Activated CD4-positive, alpha-beta memory T cell treated with anti-CD3 and anti-CD28 coated beads, Interleukin-2, amount 10 ng/mL, durations not matched to agents 7 days and 5 days (primary cell): ENCODE results near the gene UNC45A. TPM values are rescaled to one million over a fixed set of nuclear protein-coding genes. Genes with fewer than 3 reads are reported as not detected.

Experiments used
- CTCF ChIA-PET: fragments of 350-600 bp; sonication (Branson Sonifier 250); formaldehyde crosslinking; loops from one replicate; lab custom pipeline; 2021; ENCODE audit warnings: antibody characterized with exemption, inconsistent platforms; lab: Charles Lee
- POLR2A ChIA-PET: fragments of 350-600 bp; sonication (Branson Sonifier 250); formaldehyde crosslinking; loops from one replicate; lab custom pipeline; 2021; ENCODE audit warnings: antibody characterized with exemption; lab: Charles Lee
- DNase-seq: peaks from one replicate; pipeline ENCODE4 v3.0.0-alpha.2; 2020
- H3K27ac Mint-ChIP-seq: one replicate; pipeline ENCODE4 v1.8.0; 2021; ENCODE audit warnings: mild to moderate bottlenecking, mixed read lengths
- H3K27me3 Mint-ChIP-seq: one replicate; pipeline ENCODE4 v1.8.0; 2021; ENCODE audit warnings: mixed read lengths
- H3K36me3 Mint-ChIP-seq: one replicate; pipeline ENCODE4 v1.8.0; 2021; ENCODE audit warnings: low read depth, mixed read lengths
- H3K4me1 Mint-ChIP-seq: one replicate; pipeline ENCODE4 v1.8.0; 2021; ENCODE audit warnings: mixed read lengths
- H3K4me3 Mint-ChIP-seq: one replicate; pipeline ENCODE4 v1.8.0; 2021; ENCODE audit warnings: mild to moderate bottlenecking, mixed read lengths
- H3K9me3 Mint-ChIP-seq: one replicate; pipeline ENCODE4 v1.8.0; 2021; ENCODE audit warnings: mixed read lengths
- total RNA-seq, 2 experiments: library from RNA; stranded (reverse); gene quantifications; one replicate each; pipeline ENCODE4 v1.2.3, GENCODE V29; 2021

Gene UNC45A
- total RNA-seq, 2 experiments from 2014 or later = 71.3 to 75.2 TPM

GRCh38 chr15:90986790-90987507 lies 51.9 kb downstream of the UNC45A start:
- ChIA-PET POLR2A (interaction anchor here (0.8 to 11.0 kb wide), 5 partner anchors 20 to 285 kb away, joined by 3 to 83 read pairs (median 7); partner anchors contain the start of genes RCCD1 and UNC45A), CTCF (interaction anchor here (0.9 to 2.5 kb wide), 6 partner anchors 8 to 63 kb away, joined by 3 to 16 read pairs (median 6); partner anchors contain the start of gene HDDC3)
- no peak for DNase-seq
- peak overlapping the region; percentile 61 for H3K27ac Mint-ChIP-seq
- peaks cover 56% of the 10 kb centered on the region for H3K36me3 Mint-ChIP-seq
- no peaks in the 10 kb centered on the region for H3K9me3 Mint-ChIP-seq
- peaks cover 69% of the 10 kb centered on the region for H3K4me1 Mint-ChIP-seq
- H3K27me3 Mint-ChIP-seq = no peaks in the 10 kb centered on the region
- H3K4me3 Mint-ChIP-seq = no peak overlapping the region

- Mint-ChIP-seq H3K27me3 (no peaks in the 10 kb centered on the region), H3K9me3 (no peaks in the 10 kb centered on the region), H3K27ac (peak overlapping the region; percentile 45), H3K4me3 (no peak overlapping the region), H3K4me1 (peaks cover 69% of the 10 kb centered on the region), H3K36me3 (peaks cover 56% of the 10 kb centered on the region)
- DNase-seq = no peak
- POLR2A ChIA-PET = interaction anchor here (0.8 to 1.9 kb wide), 4 partner anchors 8 to 284 kb away, joined by 3 to 7 read pairs (median 4); partner anchors contain the start of gene UNC45A
- CTCF ChIA-PET = interaction anchor here (0.9 to 2.5 kb wide), 6 partner anchors 8 to 62 kb away, joined by 3 to 16 read pairs (median 6); partner anchors contain the start of gene HDDC3
These were observed 52.6 kb downstream of the UNC45A start for GRCh38 chr15:90987561-90988141.

GRCh38 chr15:90988296-90988695 lies 53.2 kb downstream of the UNC45A start:
- H3K27me3 Mint-ChIP-seq = no peaks in the 10 kb centered on the region
- no peak for DNase-seq
- H3K36me3 Mint-ChIP-seq = peaks cover 53% of the 10 kb centered on the region
- peak overlapping the region; percentile 32 for H3K4me3 Mint-ChIP-seq
- peak overlapping the region; percentile 52 for H3K27ac Mint-ChIP-seq
- H3K4me1 Mint-ChIP-seq = peaks cover 67% of the 10 kb centered on the region
- H3K9me3 Mint-ChIP-seq = no peaks in the 10 kb centered on the region
- CTCF ChIA-PET = interaction anchor here (0.9 to 2.5 kb wide), 4 partner anchors 11 to 55 kb away, joined by 3 to 16 read pairs (median 10); partner anchors contain the start of gene HDDC3
- POLR2A ChIA-PET = interaction anchor here (1.1 kb wide), 1 partner anchor 9 kb away, joined by 4 read pairs; no protein-coding TSS in a partner anchor

GRCh38 chr15:90989040-90989768 lies 54.1 kb downstream of the UNC45A start:
- H3K4me3 Mint-ChIP-seq = peak overlapping the region; percentile 32
- ChIA-PET CTCF (interaction anchor here (0.9 to 1.5 kb wide), 2 partner anchors 33 to 44 kb away, joined by 3 read pairs; partner anchors contain the start of gene VPS33B), POLR2A (interaction anchor here (1.1 kb wide), 1 partner anchor 10 kb away, joined by 4 read pairs; no protein-coding TSS in a partner anchor)
- H3K4me1 Mint-ChIP-seq = peaks cover 61% of the 10 kb centered on the region
- no peaks in the 10 kb centered on the region for H3K9me3 Mint-ChIP-seq
- H3K27me3 Mint-ChIP-seq = no peaks in the 10 kb centered on the region
- peaks cover 48% of the 10 kb centered on the region for H3K36me3 Mint-ChIP-seq
- H3K27ac Mint-ChIP-seq = peak overlapping the region; percentile 52
- no peak for DNase-seq

- Mint-ChIP-seq H3K4me1 (peaks cover 61% of the 10 kb centered on the region), H3K27me3 (no peaks in the 10 kb centered on the region), H3K4me3 (no peak overlapping the region), H3K27ac (no peak overlapping the region), H3K36me3 (peaks cover 47% of the 10 kb centered on the region), H3K9me3 (no peaks in the 10 kb centered on the region)
- ChIA-PET POLR2A (interaction anchor here (1.1 kb wide), 1 partner anchor 55 kb away, joined by 3 read pairs; the partner anchor contains the start of gene UNC45A), CTCF (interaction anchor here (1.0 to 1.5 kb wide), 2 partner anchors 32 to 43 kb away, joined by 3 read pairs; partner anchors contain the start of gene VPS33B)
- DNase-seq = no peak
These were observed 55.4 kb downstream of the UNC45A start for GRCh38 chr15:90990446-90990845.

GRCh38 chr15:90991587-90992285 lies 56.7 kb downstream of the UNC45A start:
- H3K4me3 Mint-ChIP-seq = peak overlapping the region; percentile 3
- H3K4me1 Mint-ChIP-seq = peaks cover 60% of the 10 kb centered on the region
- CTCF ChIA-PET = no interaction called here
- no peaks in the 10 kb centered on the region for H3K27me3 Mint-ChIP-seq
- no peak for DNase-seq
- no peaks in the 10 kb centered on the region for H3K9me3 Mint-ChIP-seq
- POLR2A ChIA-PET = no interaction called here
- no peak overlapping the region for H3K27ac Mint-ChIP-seq
- peaks cover 40% of the 10 kb centered on the region for H3K36me3 Mint-ChIP-seq

GRCh38 chr15:90994059-90994416 lies 59.0 kb downstream of the UNC45A start:
- no peaks in the 10 kb centered on the region for H3K27me3 Mint-ChIP-seq
- ChIA-PET CTCF (interaction anchor here (1.0 to 2.9 kb wide), 5 partner anchors 17 to 62 kb away, joined by 3 to 13 read pairs (median 4); partner anchors contain the start of genes HDDC3 and UNC45A), POLR2A (interaction anchor here (0.7 to 3.1 kb wide), 16 partner anchors 8 to 756 kb away, joined by 3 to 31 read pairs (median 4); partner anchors contain the start of genes HDDC3, RCCD1 and VPS33B)
- peaks cover 44% of the 10 kb centered on the region for H3K4me1 Mint-ChIP-seq
- peak overlapping the region; percentile 100 for H3K27ac Mint-ChIP-seq
- H3K4me3 Mint-ChIP-seq = peak overlapping the region; percentile 100
- no peaks in the 10 kb centered on the region for H3K9me3 Mint-ChIP-seq
- H3K36me3 Mint-ChIP-seq = peaks cover 49% of the 10 kb centered on the region
- no peak for DNase-seq

- Mint-ChIP-seq H3K36me3 (peaks cover 54% of the 10 kb centered on the region), H3K27me3 (no peaks in the 10 kb centered on the region), H3K9me3 (no peaks in the 10 kb centered on the region), H3K4me1 (peaks cover 40% of the 10 kb centered on the region), H3K27ac (peak within 1 kb of the TSS; percentile 100), H3K4me3 (peak within 1 kb of the TSS; percentile 100)
- ChIA-PET POLR2A (interaction anchor here (0.7 to 3.1 kb wide), 16 partner anchors 9 to 757 kb away, joined by 3 to 31 read pairs (median 4); partner anchors contain the start of genes BLM, RCCD1, UNC45A and VPS33B), CTCF (interaction anchor here (0.6 to 2.9 kb wide), 6 partner anchors 18 to 255 kb away, joined by 3 to 13 read pairs (median 4); partner anchors contain the start of genes HDDC3 and UNC45A)
- DNase-seq = peak; percentile 98
These were observed 59.6 kb downstream of the UNC45A start, which contains the start of gene PRC1 for GRCh38 chr15:90994417-90995311. Gene PRC1 (minus strand): TSS chr15:90994535. CDS start chr15:90994417, 118 bp downstream.

- ChIA-PET POLR2A (no interaction called here), CTCF (no interaction called here)
- no peak overlapping the region for H3K4me3 Mint-ChIP-seq
- no peak for DNase-seq
- H3K4me1 Mint-ChIP-seq = peaks cover 16% of the 10 kb centered on the region
- no peaks in the 10 kb centered on the region for H3K27me3 Mint-ChIP-seq
- H3K9me3 Mint-ChIP-seq = no peaks in the 10 kb centered on the region
- peaks cover 54% of the 10 kb centered on the region for H3K36me3 Mint-ChIP-seq
- H3K27ac Mint-ChIP-seq = no peak overlapping the region
These were observed 63.7 kb downstream of the UNC45A start for GRCh38 chr15:90998737-90999136.

- H3K4me3 Mint-ChIP-seq = no peak overlapping the region
- no peak for DNase-seq
- no peaks in the 10 kb centered on the region for H3K9me3 Mint-ChIP-seq
- no peak overlapping the region for H3K27ac Mint-ChIP-seq
- peaks cover 4% of the 10 kb centered on the region for H3K4me1 Mint-ChIP-seq
- no peaks in the 10 kb centered on the region for H3K27me3 Mint-ChIP-seq
- POLR2A ChIA-PET = interaction anchor here (1.1 kb wide), 1 partner anchor 44 kb away, joined by 3 read pairs; no protein-coding TSS in a partner anchor
- CTCF ChIA-PET = interaction anchor here (0.7 to 1.6 kb wide), 2 partner anchors 16 to 32 kb away, joined by 3 read pairs; no protein-coding TSS in a partner anchor
- peaks cover 61% of the 10 kb centered on the region for H3K36me3 Mint-ChIP-seq
These were observed 66.1 kb downstream of the UNC45A start for GRCh38 chr15:91001209-91001608.
